CD4-positive, alpha-beta T cell treated with Interleukin-10 for 1 hour (primary cell): ENCODE measurements around the gene AFMID.

ENCODE experiments used
- DNase-seq: peaks from one replicate; pipeline ENCODE4 v3.0.0-alpha.2; 2020

Gene AFMID

GRCh38 chr17:78256707-78257591 lies 69.8 kb downstream of the AFMID start:
- no peak for DNase-seq
